ENCODE data around the gene MTARC2. TPM values are rescaled to one million over a fixed set of nuclear protein-coding genes. Genes with fewer than 3 reads are reported as not detected.

The MTARC2 gene
- total and polyA plus RNA-seq, 10 of the 15 experiments (the other 5 are each of a cell fraction or from before 2014, with no cell fraction given), result 1.9 to 5.5 (median 3.3) TPM

DNA sequence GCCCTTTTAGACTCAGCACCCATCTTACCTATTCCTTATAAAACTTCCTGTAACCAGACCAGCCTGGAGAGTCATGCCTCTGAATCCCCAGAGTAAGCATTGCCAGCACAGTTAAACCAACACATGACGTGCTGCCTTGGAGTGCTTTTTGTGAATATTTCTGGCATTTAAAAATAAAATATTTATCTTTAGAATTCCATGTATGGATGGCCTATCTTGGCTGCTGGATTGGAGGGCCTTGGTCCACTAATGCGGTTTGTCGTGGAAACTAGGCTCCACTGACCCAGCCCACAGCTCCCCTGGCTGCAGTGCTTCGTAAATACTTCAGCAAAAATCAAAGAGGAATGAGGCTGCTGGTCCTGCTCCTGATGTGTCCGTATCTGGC lies 56.1 kb downstream of the MTARC2 start:
- H3K79me2 ChIP-seq (ENCODE audit: control insufficient read depth, insufficient read depth, low read length), result no peaks in the 10 kb centered on the region
- no peak for DNase-seq (ENCODE audit: low read depth, low spot score)
- H3K27ac ChIP-seq (ENCODE audit: control insufficient read depth, insufficient read depth), result no peak overlapping the region
- ChIA-PET POLR2A (no interaction called here), CTCF (interaction anchor here (0.6 to 1.6 kb wide), 6 partner anchors 9 to 631 kb away, joined by 3 to 6 read pairs (median 4); no protein-coding TSS in a partner anchor), SMC1A (ENCODE audit: uncharacterized antibody, unreplicated experiment) (no interaction called here), RAD21 (ENCODE audit: unreplicated experiment) (no interaction called here)
- WGBS (ENCODE audit: insufficient coverage, insufficient replicate concordance, low lambda C conversion rate, missing lambda C conversion rate), result 44% methylated on average over 5 of the region's 5 CpGs
- H3K4me3 ChIP-seq, result no peak overlapping the region
- no peaks in the 10 kb centered on the region for H4K20me1 ChIP-seq (ENCODE audit: control insufficient read depth, insufficient read depth)
- H3K36me3 ChIP-seq (ENCODE audit: control insufficient read depth in 2 of 2, insufficient read depth in 2 of 2, low read length in 1 of 2), result no peaks in the 10 kb centered on the region
- H3K27me3 ChIP-seq (replicated peaks in 1 of 2; ENCODE audit: control insufficient read depth in 2 of 2, insufficient read depth in 2 of 2, low read length in 1 of 2), result no peaks in the 10 kb centered on the region; a peak in 1 of 4 replicates
- no peak for TF ChIP-seq HDAC6 (IDR thresholded peaks at IDR 0.05; ENCODE audit: unreplicated experiment)
- no peak for TF ChIP-seq MXI1 (IDR thresholded peaks at IDR 0.05; ENCODE audit: low read depth, low read length)
- intact Hi-C loops (cut with micrococcal nuclease; ENCODE audit: unreplicated experiment) (no loop called here), in situ Hi-C loops (cut with MboI) (no loop called here)
- H3K4me1 ChIP-seq (ENCODE audit: control insufficient read depth, insufficient read depth, low read length), result no peaks in the 10 kb centered on the region
- no peak for FAIRE-seq
- no peak overlapping the region for H2AFZ ChIP-seq (ENCODE audit: control insufficient read depth, low read depth, low read length)
- no peak overlapping the region for H3K9ac ChIP-seq (ENCODE audit: control insufficient read depth, insufficient read depth, low read length)
- H3K9me3 ChIP-seq (replicated peaks; ENCODE audit: control insufficient read depth, insufficient read depth, low read length), result no peaks in the 10 kb centered on the region
- no TSS peak for BruUV-seq (replicated peaks)
- no peak for ATAC-seq
- H3K4me2 ChIP-seq (ENCODE audit: control insufficient read depth, insufficient read depth), result no peak overlapping the region

GRCh38 chr1:220806408-220806807 lies 58.3 kb downstream of the MTARC2 start:
- WGBS (ENCODE audit: insufficient coverage, insufficient replicate concordance, low lambda C conversion rate, missing lambda C conversion rate), result 53% methylated on average over 4 of the region's 4 CpGs
- BruUV-seq (replicated peaks), result no TSS peak

More at GRCh38 chr1:220806408-220806807, 58.3 kb downstream of the MTARC2 start:
- Histone ChIP-seq H2AFZ (ENCODE audit: control insufficient read depth, low read depth, low read length) (no peak overlapping the region), H3K27me3 (replicated peaks in 1 of 2; ENCODE audit: control insufficient read depth in 2 of 2, insufficient read depth in 2 of 2, low read length in 1 of 2) (no peaks in the 10 kb centered on the region; a peak in 1 of 4 replicates), H3K36me3 (ENCODE audit: control insufficient read depth in 2 of 2, insufficient read depth in 2 of 2, low read length in 1 of 2) (no peaks in the 10 kb centered on the region), H3K9me3 (replicated peaks; ENCODE audit: control insufficient read depth, insufficient read depth, low read length) (no peaks in the 10 kb centered on the region), H3K4me1 (ENCODE audit: control insufficient read depth, insufficient read depth, low read length) (no peaks in the 10 kb centered on the region), H3K27ac (ENCODE audit: control insufficient read depth, insufficient read depth) (no peak overlapping the region), H3K4me2 (ENCODE audit: control insufficient read depth, insufficient read depth) (no peak overlapping the region), H3K9ac (ENCODE audit: control insufficient read depth, insufficient read depth, low read length) (no peak overlapping the region), H3K4me3 (no peak overlapping the region), H4K20me1 (ENCODE audit: control insufficient read depth, insufficient read depth) (no peaks in the 10 kb centered on the region), H3K79me2 (ENCODE audit: control insufficient read depth, insufficient read depth, low read length) (no peaks in the 10 kb centered on the region)
- no peak for TF ChIP-seq CEBPB (IDR thresholded peaks at IDR 0.05; ENCODE audit: borderline replicate concordance in 1 of 2, low read depth in 2 of 2, low read length in 2 of 2)
- no peak for TF ChIP-seq IKZF2 (IDR thresholded peaks at IDR 0.05)
- no peak for TF ChIP-seq BMI1 (IDR thresholded peaks at IDR 0.05; ENCODE audit: borderline replicate concordance)
- TF ChIP-seq DPF2 (IDR thresholded peaks at IDR 0.05), result no peak
- SMC1A ChIA-PET (ENCODE audit: uncharacterized antibody, unreplicated experiment), result interaction anchor here (0.9 to 1.3 kb wide), 2 partner anchors 397 to 427 kb away, joined by 3 read pairs; no protein-coding TSS in a partner anchor
- no peak for ATAC-seq
- no peak for DNase-seq (ENCODE audit: low read depth, low spot score)
- CTCF ChIA-PET, result no interaction called here
- intact Hi-C loops (cut with micrococcal nuclease; ENCODE audit: unreplicated experiment) (no loop called here), in situ Hi-C loops (cut with MboI) (no loop called here)
- no peak for FAIRE-seq
- RAD21 ChIA-PET (ENCODE audit: unreplicated experiment), result no interaction called here
- POLR2A ChIA-PET, result no interaction called here

Measured in GM12878 (cell line).